HG03066 (cell line): ENCODE data around the gene ACSL5.
"Not testable (repeated sequence)": the region's sequence is repeated elsewhere in the genome, so short reads cannot be mapped to it uniquely, and the experiment has no call there.

ENCODE experiments used
- ATAC-seq: cut with Tn5 transposase; IDR thresholded peaks from one replicate; pipeline ENCODE4 v1.9.1; 2021; ENCODE audit warnings: low read depth; ENCODE audit not compliant: unreplicated experiment

The ACSL5 gene

DNA sequence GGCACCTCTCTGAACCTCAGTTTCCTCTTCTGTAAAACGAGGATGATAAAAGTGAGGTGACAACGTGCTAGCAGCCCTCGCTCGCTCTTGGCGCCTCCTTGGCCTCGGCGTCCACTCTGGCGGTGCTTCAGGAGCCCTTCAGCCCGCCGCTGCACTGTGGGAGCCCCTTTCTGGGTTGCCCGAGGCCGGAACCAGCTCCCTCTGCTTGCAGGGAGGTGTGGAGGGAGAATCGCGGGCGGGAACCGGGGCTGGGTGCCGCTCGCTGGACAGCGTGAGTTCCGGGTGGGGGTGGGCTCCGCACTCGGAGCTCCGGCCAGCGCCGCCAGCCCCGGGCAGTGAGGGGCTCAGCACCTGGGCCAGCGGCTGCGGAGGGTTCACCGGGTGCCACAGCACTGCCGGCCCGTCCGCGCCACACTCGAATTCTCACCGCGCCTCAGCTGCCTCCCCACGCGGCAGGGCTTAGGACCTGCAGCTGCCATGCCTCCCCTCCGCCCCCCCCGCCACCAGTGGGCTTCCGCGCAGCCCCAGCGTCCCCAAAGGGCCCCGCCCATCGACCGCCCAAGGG, 24.3 kb upstream of the ACSL5 start:
- no peak for ATAC-seq

DNA sequence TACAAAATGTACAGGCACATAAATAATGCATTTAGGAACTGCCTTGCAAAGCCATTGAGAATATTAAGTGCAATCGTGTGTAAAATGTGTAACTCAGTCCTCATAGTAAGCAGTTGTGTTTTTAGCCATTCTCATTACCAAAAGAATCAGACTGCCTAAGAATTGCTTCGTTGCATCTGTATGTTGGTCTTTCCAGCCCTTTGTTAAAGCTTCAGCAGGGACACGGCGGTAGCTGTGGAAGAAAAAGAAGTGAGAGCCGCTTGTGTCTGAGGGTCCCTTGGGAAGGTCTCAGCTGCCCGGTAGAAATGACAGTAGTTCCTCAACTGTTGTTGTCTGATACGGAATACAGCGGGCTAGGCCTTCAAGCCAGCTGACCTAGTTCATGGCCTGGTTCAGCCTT, 22.8 kb upstream of the ACSL5 start:
- no peak for ATAC-seq

DNA sequence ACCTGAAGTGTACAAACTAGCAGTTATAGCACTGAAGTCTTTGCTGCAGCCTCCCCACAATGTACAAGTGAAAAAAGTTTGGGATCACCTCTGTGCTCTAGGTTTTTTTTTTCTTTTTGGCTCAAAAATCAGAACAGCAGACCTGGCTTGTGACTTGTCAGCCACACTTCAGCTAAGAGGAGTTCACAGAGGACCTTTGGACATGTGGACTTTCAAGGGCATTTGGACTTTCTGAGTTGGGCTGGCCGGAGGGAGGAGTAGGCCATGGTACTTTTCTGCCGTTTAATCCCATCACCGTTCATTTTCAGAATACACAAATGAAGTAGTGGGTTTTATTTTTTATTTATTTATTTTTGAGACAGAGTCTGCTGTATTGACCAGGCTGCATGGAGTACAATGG, 21.9 kb upstream of the ACSL5 start:
- ATAC-seq: no peak

DNA sequence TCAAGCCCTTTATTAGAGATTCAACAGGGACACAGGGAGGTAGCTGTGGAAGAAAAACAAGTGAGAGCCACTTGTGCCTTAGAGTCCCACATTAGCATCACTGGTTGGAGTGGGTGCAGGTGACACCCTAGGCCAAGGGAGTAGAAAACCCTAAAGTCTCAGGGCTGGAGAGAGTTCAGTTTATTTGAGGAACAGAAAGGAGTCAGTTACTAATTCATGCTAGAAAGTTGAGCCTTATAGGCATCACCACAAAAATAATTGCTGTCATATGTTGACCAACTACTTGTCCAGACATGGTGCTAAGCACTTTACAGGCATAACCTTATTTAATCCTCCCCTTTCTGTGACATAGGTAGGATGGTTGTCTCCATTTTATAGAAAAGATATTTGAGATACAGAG, 20.9 kb upstream of the ACSL5 start:
- no peak for ATAC-seq

DNA sequence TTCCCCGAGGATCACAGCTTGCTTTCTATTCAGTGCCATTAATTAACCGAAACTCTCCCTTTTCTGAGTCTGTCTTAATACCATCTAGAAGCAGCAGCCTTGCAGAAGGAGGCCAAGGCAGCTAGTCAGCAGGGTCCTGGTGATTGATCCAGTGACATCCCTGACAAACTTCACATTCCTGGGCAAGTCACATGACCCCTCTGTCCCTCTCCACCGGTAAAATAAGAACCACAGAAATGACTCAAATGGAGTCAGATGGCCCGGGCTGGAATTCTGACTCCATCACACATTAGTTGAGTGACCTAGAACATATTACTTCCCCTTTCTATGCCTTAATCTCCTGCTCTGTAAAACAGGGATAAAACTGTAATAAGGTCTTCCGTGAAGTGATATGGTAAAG, 17.2 kb upstream of the ACSL5 start:
- ATAC-seq: no peak

DNA sequence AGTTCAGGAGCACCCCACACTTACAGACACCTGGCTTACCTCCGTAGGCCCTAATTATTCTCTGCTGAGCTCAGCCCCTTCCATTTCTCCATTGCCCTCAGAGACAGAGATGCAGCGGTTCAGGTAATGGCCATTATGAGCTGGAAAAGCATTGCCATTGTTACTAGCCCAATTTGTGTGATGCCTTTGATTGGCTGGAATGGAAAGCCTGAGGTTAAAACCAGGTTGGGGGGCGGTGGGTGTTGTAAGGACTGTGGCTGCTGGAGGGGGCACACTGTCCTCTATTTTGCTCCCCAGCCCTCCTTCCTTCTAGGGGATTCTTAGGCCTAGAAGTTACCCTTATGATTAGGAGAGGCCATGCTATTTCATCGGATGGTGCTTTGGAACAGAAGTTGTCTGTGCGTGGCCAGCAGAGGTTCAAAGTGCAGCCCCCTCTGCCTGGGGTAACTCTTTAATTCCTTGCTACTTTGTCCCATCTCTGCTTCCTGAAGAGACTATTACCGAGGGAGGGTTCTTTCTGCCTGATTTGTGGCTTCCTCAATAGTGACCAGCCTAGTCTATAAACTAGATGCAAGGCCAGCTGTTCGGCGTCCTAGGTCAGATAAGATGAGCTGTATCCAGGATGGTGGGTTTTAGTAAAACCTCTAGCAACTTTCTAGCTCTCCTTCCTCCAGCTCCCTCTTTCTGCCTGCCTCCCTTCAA, 14.2 kb upstream of the ACSL5 start:
- ATAC-seq: no peak

DNA sequence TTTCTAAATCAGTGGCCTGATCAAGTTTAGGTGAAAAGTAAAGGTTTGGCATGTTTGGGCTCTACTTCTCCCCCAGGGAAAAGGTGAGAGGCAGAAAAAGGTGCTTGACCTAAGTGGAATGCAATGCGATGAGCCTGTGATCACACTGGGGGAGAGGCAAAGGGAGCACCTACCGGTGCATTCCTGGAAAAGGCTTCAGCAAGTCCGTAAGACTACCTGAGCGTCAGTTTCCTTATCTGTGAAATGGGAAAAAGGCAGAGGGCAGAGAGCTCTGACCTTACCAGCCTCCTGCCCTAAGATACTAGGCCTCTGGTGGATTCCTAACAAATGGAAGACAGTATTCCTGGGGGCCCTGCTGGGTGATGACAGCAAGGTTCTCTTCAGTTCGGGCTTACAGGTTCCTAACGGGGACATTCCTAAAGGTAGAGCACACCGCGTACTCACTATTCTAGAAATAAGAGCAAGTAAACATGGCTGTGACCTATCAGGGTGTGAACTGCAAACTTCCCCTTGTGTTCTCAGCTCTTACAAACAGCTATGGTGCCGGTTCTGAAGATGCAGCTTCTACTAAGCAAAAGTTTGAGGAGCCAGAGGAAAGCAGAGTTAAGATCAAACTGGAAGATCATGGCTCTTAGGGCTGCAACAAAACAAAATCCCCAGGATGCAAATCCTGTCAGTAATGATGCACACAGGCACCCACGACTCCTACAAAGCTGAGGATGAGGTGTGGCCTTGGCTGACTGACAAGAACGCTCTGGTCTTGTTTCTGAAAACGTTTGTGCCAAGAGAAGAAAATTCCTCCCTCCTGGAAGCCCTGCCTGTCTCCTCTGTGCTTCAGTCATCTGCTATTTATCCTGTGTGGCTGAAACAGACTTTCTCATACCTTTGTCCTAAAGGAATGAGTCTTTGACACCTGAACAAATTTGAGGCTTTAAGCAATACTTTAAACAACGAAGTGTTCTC, 13.3 kb upstream of the ACSL5 start:
- no peak for ATAC-seq

DNA sequence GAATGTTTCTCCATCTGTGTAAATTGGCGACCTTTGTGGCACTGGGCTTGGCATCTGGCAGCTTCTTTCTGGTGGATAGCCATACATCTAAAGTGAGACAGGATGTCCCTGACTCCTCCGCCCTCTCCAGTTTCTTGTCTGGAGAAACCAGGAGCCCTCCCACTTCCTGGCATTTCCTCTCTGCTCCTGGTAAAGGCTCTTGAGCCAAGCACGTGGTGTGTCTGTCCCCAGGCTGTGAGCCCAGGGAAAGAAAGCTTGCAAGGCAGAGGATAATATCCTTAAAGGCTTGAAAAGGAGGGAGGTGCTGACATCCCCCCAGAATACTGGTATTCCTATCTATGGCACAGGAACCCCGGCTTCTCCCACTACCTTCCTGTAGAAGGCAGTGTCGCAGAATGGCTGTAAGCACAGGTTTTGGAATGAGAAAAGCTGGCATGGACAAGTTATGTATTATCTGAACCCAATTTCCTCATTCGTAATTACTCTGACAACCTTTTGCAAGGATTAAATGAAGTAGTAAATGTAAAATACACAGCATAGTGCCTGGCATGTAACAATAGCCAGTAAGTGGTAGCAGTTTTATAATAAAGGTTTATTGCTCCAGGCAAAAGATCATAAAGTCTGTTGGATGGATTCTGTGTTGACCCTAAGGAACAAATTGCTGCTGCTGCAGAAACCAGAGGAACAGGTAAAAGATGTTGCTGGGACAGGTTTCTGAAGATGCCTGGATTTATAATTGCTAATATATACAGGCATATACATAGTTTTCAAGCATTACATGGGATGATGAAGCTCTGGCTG, 11.8 kb upstream of the ACSL5 start:
- ATAC-seq: no peak

DNA sequence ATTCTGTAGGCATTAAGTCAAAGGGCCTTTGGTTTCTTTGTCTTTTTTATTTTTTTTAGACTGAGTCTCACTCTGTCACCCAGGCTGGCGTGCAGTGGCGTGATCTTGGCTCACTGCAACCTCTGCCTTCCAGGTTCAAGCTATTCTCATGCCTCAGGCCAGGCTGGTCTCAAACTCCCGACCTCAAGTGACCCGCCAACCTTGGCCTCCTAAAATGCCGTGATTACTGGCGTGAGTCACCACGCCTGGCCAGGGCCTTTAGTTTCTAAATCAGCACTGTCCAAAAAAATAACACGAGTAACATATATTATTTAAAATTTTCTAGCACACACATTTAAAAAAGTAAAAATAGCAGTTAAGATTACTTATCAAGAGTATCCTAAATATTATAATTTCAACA, 11.1 kb upstream of the ACSL5 start:
- no peak for ATAC-seq

DNA sequence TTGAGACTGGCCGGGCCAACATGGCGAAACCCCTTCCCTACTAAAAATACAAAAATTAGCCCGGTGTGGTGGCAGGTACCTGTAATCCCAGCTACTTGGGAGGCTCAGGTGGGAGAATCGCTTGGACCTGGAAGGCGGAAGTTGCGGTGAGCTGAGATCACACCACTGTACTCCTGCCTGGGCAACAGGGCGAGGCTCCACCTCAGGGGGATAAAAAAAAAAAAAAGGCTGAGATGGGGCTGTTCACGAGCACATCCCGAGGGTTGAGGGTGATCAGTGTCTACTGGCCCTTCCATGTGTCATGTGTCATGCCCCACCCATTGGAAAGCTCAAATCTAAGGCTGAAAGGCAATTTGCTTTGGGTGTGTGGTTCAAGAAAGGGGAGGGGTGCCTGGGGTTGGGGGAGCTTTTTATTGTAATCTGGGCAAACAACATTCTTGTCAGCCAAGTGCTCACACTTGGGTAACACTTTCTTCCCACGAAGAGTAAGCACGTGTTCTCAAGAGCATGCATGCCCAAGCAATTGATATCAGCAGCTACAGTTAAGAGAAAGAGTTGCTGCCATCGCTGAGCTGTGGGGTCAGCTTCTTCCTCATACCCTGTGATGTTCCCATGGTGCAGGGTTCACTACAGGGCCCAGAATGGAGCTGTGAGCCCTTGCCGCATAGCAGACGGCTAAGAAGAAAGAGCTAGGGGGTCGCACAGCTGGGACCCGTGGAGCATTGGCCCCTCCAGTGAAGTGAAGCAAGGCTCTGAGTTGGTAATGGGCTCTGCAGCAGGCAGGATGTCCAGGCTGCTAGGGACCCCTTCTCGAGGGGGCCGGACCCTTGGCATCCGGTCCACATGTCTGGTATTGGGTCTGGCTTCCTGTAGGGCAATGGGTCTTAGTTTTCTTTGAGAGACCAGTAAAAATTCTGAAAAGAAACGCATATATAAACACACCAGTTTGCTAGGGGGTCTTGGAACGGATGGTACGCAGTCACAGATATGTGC, 9.9 kb upstream of the ACSL5 start:
- no peak for ATAC-seq

DNA sequence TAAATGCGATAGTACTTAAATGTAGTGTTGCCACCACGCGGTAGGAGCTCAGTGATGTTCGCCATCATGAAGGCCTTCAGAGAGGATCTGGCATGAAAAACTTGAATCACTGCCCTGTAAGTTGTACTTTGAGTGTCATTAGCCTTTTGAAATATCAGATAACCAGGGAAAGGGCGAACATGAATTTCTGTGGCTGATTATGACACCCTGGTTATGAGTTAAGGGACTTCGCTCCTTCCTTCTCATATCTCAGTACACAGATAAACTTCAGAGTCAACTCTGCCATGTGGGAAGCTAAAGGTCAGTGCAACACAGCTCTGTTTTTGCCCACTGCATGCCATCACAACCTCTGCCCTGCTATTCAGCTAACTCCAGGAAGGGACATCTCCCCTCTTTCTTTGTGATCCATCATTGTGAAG, 8.9 kb upstream of the ACSL5 start:
- ATAC-seq: no peak

DNA sequence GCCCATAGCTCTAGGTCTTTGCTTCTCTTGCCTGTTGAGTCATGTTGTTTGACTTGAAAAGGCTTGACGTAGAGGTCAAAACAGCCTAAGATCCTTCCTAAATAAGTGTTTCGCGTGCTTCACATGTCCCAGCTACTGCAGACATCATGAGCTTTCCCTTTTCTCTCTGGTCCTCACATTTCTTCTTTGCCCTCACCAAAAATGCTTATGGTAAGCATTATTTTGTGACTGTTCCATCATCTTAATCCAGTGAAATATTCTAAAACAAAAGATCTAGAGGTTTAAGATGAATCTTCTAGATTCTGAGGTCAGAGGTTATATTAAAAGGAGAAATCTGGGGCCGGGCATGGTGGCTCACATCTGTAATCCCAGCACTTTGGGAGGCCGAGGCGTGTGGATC, 8.5 kb upstream of the ACSL5 start:
- ATAC-seq: no peak

DNA sequence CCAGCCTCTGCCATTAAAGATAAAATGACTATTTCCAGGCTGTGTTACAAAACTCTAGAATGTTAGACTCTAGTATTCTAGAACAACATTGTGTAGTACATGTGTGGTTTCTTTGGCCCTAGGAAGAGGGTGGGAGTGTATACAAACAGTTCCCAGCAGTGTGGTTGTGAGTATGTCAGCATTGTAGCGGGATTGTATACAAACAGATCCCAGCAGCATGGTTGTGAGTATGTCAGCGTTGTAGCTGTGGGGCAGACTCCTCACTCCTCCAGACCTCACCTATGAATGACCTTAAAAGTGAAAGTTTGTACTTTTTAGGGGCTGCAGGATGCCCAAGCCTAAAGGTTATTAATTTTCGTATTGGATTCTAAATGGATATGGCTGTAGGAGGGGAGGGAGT, 6.9 kb upstream of the ACSL5 start:
- no peak for ATAC-seq

DNA sequence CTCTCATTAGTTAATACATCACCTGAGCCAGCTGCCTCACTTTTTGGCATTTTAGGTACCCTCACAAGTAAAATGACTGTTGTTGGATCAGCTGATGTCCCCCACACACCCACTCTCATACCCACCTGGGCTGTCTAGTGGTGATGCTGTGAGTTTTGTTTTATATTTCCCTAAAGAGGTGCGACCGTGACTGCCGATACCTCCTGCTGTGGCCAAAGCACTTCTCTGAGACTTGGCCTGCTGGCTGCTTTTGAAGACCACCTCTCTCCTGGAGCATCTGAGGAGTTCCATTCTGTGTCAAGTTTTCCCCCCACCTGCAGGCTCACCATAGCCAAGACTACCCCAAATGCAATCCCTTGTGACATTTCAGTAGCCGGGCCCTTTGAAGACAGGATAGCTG, 6.4 kb upstream of the ACSL5 start:
- ATAC-seq: no peak

DNA sequence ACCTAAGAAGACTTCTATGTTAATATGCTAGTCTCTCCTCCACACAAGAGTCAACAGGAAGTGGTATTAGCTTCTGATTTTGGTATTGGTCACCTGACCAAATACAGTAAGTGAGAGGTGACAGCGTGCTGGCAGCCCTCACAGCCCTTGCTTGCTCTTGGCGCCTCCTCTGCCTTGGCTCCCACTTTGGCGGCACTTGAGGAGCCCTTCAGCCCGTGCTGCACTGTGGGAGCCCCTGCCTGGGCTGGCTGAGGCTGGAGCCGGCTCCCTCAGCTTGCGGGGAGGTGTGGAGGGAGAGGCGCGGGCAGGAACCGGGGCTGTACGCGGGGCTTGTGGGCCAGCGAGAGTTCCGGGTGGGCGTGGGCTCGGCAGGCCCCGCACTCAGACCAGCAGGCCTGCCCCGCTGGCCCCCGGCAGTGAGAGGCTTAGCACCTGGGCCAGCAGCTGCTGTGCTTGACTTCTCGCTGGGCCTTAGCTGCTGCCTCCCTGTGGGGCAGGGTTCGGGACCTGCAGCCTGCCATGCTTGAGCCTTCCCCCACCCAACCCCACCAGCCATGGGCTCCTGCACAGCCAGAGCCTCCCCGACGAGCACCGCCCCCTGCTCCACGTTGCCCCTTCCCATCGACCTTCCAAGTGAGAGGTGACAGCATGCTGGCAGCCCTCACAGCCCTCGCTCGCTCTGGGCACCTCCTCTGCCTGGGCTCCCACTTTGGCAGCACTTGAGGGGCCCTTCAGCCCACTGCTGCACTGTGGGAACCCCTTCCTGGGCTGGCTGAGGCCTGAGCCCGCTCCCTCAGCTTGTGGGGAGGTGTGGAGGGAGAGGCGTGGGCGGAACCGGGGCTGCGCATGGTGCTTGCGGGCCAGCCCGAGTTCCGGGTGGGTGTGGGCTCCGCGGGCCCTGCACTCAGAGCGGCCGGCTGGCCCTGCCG, 4.2 kb upstream of the ACSL5 start:
- peak; percentile 85 for ATAC-seq

DNA sequence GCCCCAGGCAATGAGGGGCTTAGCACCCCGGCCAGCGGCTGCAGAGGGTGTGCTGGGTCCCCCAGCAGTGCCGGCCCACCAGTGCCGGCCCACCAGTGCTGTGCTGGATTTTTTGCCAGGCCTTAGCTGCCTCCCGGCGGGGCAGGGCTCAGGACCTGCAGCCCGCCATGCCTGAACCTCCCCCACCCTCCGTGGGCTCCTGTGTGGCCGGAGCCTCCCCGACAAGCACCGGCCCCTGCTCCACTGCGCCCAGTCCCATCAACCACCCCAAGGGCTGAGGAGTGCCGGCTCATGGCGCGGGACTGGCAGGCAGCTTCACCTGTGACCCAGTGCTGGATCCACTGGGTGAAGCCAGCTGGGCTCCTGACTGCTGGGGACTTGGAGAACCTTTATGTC, 3.5 kb upstream of the ACSL5 start:
- ATAC-seq: no peak

DNA sequence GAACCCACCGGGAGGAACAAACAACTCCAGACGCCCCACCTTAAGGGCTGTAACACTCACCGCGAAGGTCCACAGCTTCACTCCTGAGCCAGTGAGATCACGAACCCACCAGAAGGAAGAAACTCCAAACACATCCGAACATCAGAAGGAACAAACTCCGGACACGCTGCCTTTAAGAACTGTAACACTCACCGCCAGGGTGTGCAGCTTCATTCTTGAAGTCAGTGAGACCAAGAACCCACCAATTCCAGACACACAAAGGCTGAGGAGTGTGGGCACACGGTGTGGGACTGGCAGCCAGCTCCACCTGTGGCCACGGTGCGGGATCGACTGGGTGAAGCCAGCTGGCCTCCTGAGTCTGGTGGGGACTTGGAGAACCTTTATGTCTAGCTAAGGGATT, 2.6 kb upstream of the ACSL5 start:
- not testable (repeated sequence) for ATAC-seq

DNA sequence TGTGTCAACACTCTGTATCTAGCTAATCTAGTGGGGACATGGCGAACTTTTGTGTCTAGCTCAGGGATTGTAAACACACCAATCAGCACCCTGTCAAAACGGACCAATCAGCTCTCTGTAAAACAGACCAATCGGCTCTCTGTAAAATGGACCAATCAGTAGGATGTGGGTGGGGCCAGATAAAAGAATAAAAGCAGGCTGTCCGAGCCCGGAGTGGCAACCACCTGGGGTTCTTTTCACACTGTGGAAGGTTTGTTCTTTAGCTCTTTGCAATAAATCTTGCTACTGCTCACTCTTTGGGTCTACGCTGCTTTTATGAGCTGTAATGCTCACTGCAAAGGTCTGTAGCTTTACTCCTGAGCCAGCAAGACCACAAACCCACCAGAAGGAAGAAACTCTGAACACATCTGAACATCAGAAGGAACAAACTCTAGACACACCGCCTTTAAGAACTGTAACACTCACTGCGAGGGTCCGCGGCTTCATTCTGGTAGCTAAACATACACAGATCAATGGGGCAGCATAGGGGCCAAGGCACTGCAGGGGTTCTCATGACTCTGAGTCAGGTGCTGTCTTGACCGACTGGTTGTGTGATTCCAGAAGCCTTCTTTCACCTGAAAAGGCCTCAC, 1.6 kb upstream of the ACSL5 start:
- not testable (repeated sequence) for ATAC-seq
